ENCODE data around the gene SIRT3. TPM values are rescaled to one million over a fixed set of nuclear protein-coding genes. Genes with fewer than 3 reads are reported as not detected.
"Not testable (repeated sequence)": the region's sequence is repeated elsewhere in the genome, so short reads cannot be mapped to it uniquely, and the experiment has no call there.

SIRT3 gene
- total RNA-seq, 6 experiments from 2014 or later = 9.2 to 22.0 (median 15.5) TPM

DNA sequence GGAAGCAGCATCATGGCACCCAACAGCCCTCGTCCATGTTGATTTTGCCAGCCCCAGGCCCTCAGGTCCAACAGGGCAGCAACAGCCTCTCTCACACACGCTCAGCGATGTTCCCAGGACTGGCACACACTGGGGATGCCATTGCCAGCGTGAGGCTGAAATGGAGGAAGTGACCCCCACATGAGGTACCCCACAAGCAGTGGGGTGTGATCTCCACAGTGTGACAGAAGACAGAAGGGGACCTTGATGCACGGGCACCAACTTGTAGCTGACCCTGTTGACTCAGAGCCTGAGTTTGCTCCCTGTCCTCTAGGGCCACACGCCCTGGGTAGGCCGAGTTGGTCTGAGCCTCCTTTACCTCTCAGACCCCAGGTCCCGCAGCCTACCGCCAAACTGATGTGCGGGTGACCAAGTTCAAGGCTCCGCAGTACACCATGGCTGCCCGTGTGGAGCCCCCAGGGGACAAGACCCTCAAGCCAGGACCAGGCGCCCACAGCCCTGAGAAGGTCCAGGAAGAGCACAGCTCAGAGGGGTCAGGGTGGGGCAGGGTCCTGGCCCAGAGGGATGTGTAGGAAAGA is 37.0 kb downstream of the SIRT3 start:
- Histone ChIP-seq H3K4me1 (no peaks in the 10 kb centered on the region), H3K27me3 (no peaks in the 10 kb centered on the region), H3K9me3 (no peaks in the 10 kb centered on the region), H3K4me3 (no peak overlapping the region), H3K36me3 (no peaks in the 10 kb centered on the region), H3K27ac (no peak overlapping the region)
- ATAC-seq (peak in 1 of 4 donors; percentile 5), DNase-seq (peak in 1 of 3 donors; percentile 40)
- no peak for TF ChIP-seq CTCF (IDR thresholded peaks at IDR 0.05)
- TF ChIP-seq POLR2A (IDR thresholded peaks at IDR 0.05) = no peak
- intact Hi-C loops (cut with DNase I) = no loop called here
- 79% methylated on average over 2 of the region's 13 CpGs for WGBS (ENCODE audit: insufficient coverage, low coverage, low lambda C conversion rate, missing lambda C conversion rate)

GRCh38 chr11:198236-198806 is 37.8 kb downstream of the SIRT3 start:
- H3K4me1 ChIP-seq = no peaks in the 10 kb centered on the region
- TF ChIP-seq CTCF (IDR thresholded peaks at IDR 0.05) (no peak), POLR2A (IDR thresholded peaks at IDR 0.05) (no peak)
- no peaks in the 10 kb centered on the region for H3K9me3 ChIP-seq
- no peaks in the 10 kb centered on the region for H3K27me3 ChIP-seq
- H3K27ac ChIP-seq = no peak overlapping the region
- DNase-seq = peak in 2 of 3 donors; percentile 17 to 44
- H3K36me3 ChIP-seq = no peaks in the 10 kb centered on the region
- 85% methylated on average over 4 of the region's 21 CpGs for WGBS (ENCODE audit: insufficient coverage, low coverage, low lambda C conversion rate, missing lambda C conversion rate)
- intact Hi-C loops (cut with DNase I) = no loop called here
- H3K4me3 ChIP-seq = no peak overlapping the region
- no peak for ATAC-seq

DNA sequence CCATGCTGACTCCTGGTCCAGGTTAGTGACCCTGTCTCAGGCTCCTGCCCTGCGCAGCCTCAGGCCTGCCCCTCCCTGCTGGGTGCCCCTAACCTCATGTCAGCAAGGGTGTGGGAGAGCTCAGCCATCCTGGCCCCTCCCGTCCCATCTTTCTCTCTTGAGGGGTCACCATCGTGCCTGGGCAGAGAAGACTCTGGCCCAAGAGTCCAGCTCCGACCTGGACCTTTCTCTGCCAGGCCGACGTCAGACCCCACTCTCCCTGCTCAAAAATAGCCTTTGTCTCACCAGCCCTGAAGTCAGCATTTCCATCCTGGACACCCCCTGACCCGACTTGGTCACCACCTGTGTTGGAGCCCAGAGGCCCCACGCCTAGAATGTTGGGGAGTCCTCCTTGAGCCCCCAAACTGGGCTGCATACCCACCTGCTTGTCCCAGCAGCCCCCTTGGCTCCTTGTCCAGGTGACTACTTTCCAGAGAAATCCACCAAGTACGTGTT is 38.4 kb downstream of the SIRT3 start:
- Histone ChIP-seq H3K36me3 (no peaks in the 10 kb centered on the region), H3K4me1 (no peaks in the 10 kb centered on the region), H3K27me3 (no peaks in the 10 kb centered on the region), H3K9me3 (no peaks in the 10 kb centered on the region), H3K4me3 (no peak overlapping the region), H3K27ac (no peak overlapping the region)
- no peak for DNase-seq
- TF ChIP-seq CTCF (IDR thresholded peaks at IDR 0.05) (no peak), POLR2A (IDR thresholded peaks at IDR 0.05) (no peak)
- no peak for ATAC-seq
- intact Hi-C loops (cut with DNase I) = no loop called here
- 70% methylated on average over 2 of the region's 9 CpGs for WGBS (ENCODE audit: insufficient coverage, low coverage, low lambda C conversion rate, missing lambda C conversion rate)

DNA sequence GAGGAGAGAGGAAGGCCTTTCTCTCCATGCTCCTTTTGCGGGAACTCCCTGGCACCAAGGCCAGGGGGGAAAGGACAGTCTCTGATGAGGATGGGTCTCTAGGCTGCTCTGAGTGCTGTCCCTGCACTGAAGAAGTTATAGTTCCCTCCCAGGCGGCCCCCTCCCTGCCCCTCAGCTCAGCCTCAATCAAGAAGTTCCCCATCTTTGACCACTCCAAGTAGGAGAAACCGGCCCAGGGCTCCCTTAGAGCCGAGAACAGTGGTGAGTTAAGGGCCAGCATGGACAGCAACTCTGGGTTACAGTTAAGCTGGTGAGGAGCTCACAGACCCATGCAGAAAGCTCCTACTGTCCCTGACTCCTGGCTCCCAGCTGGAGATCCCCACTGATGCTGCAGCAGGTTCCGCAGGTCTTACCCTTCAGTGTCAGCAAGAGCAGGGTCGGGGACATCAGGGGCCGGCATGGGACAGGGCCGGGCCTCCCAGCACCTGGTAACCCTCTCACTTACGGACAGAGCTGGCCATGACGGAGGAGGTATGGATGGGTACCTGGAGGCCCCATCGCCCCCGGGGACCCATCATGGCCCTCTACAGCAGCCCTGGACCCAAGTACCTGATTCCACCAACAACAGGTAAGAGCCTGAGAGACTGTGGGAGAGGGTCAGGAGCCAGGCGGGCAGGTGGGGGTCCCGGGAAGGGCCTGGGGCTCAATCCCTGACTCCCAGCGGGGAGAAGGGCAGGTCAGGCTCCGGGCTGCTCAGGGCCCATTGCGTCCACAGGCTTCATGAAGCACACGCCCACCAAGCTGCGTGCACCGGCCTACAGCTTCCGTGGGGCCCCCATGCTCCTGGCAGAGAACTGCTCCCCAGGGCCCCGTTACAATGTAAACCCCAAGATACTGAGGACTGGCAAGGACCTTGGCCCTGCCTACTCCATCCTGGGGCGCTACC is 39.1 kb downstream of the SIRT3 start:
- no peak for TF ChIP-seq CTCF (IDR thresholded peaks at IDR 0.05)
- TF ChIP-seq POLR2A (IDR thresholded peaks at IDR 0.05) = no peak
- intact Hi-C loops (cut with DNase I) = no loop called here
- Histone ChIP-seq H3K9me3 (no peaks in the 10 kb centered on the region), H3K4me3 (no peak overlapping the region), H3K27me3 (no peaks in the 10 kb centered on the region), H3K27ac (no peak overlapping the region), H3K36me3 (no peaks in the 10 kb centered on the region), H3K4me1 (no peaks in the 10 kb centered on the region)
- DNase-seq = peak in 1 of 3 donors; percentile 11
- no CpG with 5 or more reads among the region's 23 CpGs for WGBS (ENCODE audit: insufficient coverage, low coverage, low lambda C conversion rate, missing lambda C conversion rate)
- ATAC-seq = no peak

DNA sequence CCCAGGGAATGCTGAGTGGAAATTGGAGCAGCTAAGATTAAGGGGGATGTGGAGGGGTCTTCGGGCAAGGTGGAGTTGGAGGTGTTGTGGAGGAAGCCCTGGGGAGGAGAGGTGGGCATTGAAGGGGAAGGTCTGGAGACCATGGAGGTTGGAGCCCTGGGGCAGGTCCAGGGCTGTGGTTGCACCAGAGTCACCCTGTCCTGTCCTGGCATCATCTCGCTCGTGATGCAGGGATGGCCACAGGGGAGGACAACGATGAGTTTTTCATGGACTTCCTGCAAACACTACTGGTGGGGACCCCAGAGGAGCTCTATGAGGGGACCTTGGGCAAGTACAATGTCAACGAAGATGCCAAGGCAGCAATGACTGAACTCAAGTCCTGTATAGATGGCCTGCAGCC is 42.7 kb downstream of the SIRT3 start:
- DNase-seq = peak in 1 of 3 donors; percentile 31
- H3K27me3 ChIP-seq; intact Hi-C loops (cut with DNase I); H3K4me3 ChIP-seq; H3K27ac ChIP-seq; H3K36me3 ChIP-seq; H3K4me1 ChIP-seq; H3K9me3 ChIP-seq: not testable (repeated sequence)
- 59% methylated on average over 5 of the region's 5 CpGs for WGBS (ENCODE audit: insufficient coverage, low coverage, low lambda C conversion rate, missing lambda C conversion rate)
- ATAC-seq = peak in 2 of 4 donors; percentile 10 to 14

DNA sequence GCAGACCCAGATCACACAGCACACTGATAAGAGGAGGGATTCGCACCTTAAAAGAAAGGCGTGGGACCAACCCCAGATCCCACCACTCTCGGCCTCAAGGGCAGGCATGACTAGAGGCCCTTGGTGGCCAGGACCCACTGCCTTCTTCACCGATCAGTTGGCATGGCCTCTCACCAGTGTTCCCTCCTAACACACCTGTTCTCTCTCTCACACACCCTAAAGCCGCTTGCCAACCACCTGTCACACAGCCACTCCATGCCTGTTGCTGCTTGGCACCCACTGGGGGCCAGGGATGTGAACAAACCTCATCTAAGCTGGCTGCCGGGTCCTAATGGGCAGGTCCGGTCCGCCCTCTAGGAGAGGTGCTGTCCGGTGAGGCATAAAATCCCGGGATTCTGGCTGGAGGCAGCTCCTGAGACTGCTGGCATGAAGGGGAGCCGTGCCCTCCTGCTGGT is 43.4 kb downstream of the SIRT3 start, which contains the start of gene SCGB1C1:
SCGB1C1 (plus strand) TSS at position 405 of the 455 bp plus-strand sequence; CDS start at position 427, 22 bp downstream.
- H3K27me3 ChIP-seq; ATAC-seq; intact Hi-C loops (cut with DNase I); H3K4me3 ChIP-seq; DNase-seq; H3K4me1 ChIP-seq; H3K27ac ChIP-seq; H3K36me3 ChIP-seq; H3K9me3 ChIP-seq: not testable (repeated sequence)
- 91% methylated on average over 3 of the region's 11 CpGs for WGBS (ENCODE audit: insufficient coverage, low coverage, low lambda C conversion rate, missing lambda C conversion rate)
